Myocyte (in vitro differentiated cells): ENCODE measurements around the gene LTBP1. TPM values are rescaled to one million over a fixed set of nuclear protein-coding genes. Genes with fewer than 3 reads are reported as not detected.

ENCODE experiments used
- DNase-seq: peaks from one replicate; pipeline ENCODE4 v3.0.0-alpha.2; 2012; ENCODE audit warnings: low read depth
- total RNA-seq: library from RNA; depleted of rRNA; stranded (reverse); fragments of >200 nt; gene quantifications from 2 replicates; pipeline ENCODE4 v1.2.3, GENCODE V29; 2014

LTBP1 gene
- total RNA-seq, 1 donor from 2014 or later: 26.2 TPM

DNA sequence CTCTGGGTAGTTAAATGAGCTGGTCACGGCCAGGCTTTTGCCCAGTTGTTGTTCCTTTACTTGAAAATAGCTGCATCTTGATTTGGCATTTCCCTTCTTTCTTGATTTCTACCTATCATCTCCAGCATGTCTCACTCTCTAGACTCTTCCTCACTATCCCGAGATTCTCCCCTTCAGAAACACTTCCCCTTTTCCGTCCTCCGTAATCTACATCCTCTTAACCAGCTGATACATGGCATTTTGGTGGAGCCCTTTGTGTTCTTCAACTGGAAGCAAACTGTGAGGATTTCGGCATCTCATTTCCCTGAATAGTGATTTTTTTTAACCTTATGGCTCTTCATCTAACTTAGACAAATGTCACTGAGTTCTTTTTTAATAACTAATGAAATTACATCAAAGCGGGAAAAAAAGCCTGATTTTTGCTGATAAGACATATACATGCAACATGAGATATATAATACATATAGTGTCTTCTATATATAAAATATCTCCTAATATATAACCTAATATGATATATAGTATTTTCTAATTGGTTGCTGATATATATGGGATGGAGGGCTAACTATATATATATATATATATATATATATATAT is 309.5 kb downstream of the LTBP1 start:
- no peak for DNase-seq

DNA sequence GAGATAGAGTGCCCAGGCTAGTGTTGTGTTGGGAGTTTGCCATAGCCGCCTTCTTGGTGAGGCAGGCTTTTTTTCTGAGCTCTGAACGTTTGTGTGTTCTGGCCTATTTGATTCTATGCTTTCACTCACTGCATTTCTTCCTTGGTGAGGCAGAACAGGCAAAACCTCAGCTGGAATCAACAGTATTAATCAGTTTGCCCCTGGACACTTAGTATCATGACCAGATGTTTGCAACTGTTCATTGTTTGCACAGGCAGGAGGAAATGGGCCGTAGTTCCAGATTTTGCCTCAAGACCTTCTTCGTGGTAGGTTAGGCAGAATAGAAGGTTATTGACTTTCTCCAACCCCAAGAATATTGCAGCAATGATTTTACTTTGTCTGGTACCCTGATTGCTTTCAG is 311.6 kb downstream of the LTBP1 start:
- DNase-seq: no peak

DNA sequence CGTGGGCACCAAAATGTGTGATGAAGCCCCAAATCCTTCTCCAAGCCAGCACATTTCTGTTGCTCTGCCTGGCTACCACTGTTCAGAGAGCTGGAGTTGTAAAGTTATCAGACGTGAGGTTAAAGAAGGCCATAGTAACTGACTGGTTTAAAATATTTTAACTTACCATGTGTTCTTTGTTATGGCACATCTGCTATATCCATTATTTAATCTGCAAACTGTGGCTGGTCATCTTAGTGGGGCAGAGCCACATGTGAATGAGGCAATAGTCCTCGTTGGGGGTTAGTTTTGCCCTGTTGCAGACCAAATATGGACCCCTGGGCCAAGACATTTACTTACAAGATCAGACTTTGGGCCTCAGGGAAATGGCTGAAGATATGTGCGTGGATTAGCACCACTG is 315.3 kb downstream of the LTBP1 start:
- no peak for DNase-seq

DNA sequence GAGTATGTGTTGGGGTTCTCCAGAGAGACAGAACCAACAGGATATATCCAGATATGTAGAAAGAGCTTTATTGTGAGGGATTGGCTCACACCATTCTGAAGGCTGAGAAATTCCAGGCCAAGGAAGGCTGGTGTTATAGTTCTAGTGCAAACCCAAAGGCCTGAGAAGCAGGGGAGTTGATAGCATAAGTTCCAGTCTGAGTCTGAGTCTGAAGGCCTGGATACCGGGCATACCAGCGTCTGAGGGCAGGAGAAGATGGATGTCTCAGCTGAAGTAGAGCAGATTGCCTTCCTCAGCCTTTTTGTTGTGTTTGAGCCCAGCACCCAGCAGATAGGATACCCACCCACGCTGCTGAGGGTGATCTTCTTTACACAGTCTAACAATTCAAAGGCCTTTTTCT is 318.0 kb downstream of the LTBP1 start:
- no peak for DNase-seq

DNA sequence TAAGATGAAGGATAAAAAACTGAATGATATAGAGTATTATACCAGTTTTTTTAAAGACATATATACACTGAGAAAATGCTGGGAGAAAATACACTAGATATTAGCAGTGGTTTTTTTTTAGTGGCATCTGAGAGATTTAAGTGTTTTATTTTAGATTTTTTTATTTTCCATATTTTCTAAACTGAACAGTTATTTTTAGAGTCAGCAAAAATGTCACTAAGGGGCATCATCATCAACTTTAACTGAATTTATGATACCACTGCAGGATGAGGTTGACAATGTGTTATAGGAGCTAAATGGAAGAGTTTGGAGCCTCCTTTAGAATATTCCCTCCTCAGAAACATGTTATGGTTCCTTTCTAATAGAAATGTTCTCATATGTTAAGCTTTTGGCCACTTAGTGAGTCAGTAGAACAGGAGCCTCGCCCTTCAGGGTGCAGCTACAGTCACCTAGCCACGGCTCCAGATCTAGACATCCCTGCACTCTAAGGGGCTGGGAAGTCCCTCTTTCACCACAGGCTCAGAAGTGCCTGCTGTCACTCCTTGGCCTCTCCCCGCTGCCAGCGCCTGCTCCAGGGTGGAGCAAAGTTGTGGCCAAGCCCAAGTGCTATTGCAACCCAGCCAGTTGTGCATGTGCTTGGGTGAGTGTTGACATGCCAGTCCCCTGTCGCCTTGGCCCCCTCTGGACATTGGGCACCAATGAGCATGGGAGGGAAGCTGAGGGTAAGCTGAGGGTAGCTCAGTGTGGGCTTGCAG is 319.0 kb downstream of the LTBP1 start:
- DNase-seq: no peak

DNA sequence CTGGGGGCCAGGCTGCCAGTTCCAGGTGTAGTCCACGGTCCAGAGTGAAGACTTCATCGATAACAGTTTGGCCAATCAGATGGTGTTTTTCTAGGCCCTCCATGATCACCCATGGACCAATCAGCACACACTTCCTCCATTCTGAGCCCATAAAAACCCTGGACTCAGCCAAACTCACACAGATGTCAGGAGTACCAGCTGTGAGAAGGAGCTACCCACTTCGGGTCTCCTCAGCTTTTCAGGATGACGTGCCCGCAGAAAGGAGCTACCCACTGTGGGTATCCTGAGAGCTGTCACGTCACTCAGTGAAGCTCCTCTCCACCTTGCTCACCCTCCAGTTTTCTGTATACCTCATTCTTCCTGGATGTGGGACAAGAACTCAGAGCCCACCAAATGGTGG is 319.7 kb downstream of the LTBP1 start:
- no peak for DNase-seq

DNA sequence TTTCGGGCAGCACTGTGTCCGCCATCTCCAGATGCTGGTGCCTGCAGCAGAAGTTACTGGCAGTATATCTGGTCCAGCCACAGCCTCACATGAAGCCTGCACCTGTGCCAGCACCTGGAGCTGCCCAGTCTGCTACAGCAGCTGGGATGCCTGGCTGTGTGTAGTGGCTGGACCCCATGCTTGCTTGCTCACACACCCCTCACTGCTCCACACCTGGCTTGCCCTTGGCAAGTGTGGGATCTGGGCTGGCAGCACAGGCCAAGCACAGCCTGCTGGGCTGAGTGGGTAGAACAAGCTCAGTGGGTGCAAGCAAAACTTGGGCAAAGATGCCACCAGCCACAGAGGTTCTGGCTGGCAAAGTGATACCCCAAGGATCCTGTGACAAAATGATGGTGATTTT is 320.3 kb downstream of the LTBP1 start:
- no peak for DNase-seq

DNA sequence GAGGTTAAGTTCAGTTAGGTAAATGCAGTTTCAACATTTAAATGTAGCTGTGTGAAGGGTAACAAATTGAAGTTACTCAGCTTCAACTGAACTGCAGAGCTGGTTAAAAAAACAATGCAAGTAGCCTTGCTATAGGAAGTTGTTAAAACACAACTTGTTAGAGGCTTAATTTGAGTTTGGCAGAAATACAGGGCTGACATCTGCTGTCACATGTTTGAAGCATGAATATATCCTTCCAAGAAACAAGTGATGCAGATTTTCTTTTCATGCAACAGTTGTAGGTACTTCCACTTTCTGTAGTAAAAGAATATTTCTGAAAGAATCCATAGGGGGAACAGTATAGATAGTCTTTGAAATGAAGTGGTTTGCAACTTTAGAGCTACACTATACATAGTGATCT is 321.0 kb downstream of the LTBP1 start:
- DNase-seq: peak; percentile 20

DNA sequence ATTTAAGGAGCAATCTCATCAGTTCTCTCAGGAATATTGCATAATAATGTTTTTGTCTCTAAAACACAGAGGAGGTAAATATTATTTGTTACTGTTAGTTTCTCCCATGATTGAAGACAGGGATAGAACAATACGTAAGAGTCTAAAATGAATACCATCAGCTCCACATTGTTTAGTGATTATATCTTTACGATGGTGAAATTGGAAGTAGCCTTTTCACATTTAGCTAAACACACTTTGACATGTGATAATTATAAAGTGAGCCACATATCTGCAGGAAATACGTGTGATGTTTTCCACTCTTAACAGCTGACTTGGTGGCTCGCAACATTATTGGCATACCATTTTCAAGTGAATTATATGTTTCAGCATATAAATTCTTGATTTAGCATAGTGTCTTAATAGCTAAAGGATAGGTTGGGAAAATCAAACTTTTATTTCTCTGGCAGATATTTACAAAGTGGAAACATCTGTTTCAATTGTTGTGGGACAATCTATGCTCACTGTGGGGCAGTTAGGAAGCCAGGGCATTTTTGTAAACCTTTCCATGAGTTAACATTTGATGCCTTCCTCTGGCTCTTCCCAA is 321.6 kb downstream of the LTBP1 start:
- DNase-seq: no peak

DNA sequence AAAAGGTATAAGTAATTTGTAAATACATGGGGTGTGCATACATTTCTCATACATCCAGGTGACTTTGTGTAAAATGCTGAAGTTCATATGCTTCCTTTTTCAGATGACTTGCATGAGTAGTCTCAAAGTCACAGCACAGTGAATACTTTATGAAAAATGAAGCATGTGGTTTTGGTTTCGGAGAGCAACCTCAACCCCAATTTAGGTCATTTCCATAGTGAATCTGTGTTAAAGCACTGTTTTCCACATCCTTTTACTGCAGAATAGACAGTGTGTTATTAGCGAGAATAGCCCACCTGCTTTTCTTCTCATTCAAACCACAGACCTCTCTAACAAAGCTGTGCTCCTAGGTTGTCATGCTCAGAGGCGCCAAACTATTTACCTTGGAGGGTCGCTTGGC is 325.2 kb downstream of the LTBP1 start:
- no peak for DNase-seq

DNA sequence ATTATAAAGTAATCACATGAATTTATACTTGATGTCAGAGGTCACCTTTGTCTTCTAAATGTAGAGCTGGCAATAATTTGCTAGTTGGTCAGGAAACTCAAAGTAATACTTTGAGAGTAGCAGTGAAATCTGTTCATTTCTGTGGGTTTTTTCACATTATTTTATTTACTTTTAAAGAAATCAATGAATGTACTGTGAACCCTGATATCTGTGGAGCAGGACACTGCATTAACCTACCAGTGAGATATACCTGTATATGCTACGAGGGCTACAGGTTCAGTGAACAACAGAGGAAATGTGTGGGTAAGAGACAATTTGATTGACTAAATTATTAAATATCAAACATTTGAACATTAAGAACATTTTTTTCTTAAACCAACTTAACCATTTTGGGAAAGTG is 326.7 kb downstream of the LTBP1 start:
- DNase-seq: no peak

DNA sequence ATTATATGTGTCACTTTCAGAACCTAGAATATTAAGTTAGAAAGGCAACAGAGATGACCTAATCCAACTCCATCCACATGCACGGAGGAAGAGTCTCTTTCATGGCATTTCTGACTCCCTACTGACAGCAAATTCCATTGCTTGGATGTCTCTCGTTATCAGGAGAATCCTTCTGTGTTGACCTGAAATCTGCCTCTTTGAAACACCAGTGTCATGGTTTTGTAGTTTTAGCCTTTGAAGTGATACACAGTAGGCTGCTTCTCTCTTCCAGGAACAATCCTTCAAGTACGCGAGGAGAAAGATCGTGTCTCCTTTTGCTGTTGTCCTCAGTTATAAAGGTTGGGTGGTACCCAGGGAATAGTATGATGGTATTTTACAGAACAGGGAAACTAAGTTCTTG is 327.8 kb downstream of the LTBP1 start:
- DNase-seq: no peak

DNA sequence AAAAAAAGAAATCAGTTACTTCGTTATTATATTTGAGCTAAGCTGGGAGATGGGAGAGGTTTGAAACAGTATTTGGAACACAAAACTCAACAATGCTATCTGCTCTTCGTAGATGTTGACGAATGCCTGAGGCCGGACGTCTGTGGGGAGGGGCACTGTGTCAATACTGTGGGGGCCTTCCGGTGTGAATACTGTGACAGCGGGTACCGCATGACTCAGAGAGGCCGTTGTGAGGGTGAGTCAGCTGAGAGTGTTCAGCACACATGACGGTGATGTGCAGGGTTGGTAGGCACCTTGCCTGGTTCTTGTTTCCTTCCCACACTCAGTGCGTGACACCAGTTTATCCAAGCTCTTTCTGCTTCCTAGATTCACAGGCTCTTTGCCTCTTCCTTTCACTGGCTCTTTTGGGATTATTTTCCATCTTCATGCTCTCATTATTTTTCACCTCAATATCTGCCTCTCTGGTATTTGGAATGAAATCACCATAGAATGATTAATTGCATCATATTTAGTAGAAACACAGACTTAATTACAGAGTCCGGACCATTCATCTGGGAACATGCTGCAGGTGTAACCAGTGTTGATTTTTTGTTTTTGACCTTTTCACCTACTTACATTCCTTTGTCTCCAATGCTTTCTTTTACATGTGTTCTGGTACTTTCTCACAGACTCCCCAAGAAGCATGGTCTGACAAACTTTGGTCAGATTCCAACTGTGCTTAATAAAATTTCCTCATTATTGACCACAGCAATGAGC is 329.1 kb downstream of the LTBP1 start:
- peak; percentile 83 for DNase-seq

DNA sequence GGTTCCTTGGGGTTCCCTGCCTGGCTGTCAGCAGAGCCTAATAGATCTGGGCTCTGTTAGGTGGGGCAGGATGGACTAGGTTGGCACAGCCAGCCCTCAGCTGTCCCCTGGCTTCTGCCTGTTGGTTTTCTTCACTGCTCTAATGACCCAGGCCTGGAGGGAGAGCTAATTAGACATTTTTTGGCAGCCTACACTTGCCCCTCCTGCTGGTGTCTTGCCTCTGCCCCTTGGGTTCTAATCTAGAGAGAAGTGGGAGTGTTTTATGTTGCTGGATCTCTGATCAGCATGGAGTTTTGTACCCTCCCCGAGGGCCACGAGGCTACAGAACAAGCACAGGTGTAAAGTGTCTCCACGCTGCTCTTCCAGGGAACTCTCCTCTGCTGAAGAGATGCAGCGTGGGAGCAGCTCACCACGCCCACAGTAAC is 330.3 kb downstream of the LTBP1 start:
- DNase-seq: peak; percentile 58

DNA sequence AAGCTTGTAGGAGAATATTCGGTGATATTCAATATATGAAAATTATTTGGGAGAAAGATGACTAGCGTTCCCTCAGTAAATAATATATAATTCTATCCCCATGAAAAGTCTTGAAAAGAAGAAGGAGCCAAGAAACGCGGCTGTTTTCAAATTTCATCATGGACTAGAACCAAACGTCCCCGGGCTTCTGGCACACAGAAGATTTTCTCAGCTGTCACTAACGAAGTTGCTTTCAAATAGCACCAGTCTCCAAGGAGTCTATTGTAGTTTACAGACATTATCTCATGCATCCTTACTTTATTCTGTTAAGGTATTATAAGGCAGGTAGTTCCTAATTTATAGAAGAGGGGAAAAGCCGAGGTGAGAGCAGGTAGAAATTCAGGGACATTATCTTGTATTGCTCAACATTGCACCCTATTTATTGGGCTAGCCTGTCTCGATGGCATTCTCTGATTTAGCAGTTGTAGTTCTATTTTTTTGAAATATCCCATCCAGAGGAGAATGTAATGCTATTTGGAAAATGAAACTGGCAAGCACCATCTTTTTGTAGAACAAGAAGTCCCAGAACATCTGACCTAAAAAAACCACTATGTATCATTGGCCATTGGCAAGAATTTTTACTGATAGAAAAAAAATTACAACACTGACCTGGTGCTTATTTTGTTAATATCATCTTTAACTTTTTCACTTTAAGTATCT is 331.6 kb downstream of the LTBP1 start:
- DNase-seq: peak; percentile 61

DNA sequence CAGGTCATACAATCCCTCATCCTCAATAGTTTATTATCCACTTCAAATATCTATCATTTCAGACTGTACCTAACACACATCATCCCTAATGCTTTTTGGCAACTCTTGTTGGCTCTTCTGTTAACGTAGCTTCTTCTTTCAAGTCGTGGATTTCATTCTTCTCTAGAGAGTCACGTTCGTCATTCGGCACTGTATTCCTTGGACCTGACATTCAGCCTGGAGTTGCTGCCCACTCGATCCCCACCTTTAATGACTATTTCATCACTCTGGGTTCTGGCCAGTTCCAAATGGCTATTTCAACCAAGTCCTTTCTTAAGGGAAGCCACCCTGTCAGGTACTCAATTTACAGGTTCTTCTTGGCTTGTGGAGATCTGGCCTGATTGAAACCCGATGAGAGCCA is 337.5 kb downstream of the LTBP1 start:
- DNase-seq: no peak

DNA sequence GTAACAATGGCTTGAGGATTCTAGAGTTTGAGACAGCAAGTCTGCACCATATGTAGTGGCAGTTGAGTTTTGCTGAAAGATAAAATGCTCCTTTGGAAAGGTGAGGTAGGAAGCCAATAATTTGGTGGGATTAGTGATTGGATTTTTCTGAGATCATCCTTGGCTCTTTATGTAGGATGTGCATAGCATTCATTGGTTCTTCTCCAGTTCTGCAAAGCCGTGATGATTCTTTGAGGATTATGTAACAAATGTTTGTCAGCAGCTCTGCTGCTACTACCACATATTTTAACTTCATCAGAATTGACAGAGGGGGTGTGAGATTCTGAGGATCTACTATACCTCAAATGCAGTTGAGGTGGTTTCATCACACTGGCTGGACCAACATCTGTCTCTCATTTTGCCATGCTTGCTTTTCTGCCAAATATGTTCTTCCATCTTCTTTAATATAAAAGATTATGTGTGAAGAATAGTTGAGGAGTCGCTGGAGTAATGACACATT is 340.8 kb downstream of the LTBP1 start:
- no peak for DNase-seq

DNA sequence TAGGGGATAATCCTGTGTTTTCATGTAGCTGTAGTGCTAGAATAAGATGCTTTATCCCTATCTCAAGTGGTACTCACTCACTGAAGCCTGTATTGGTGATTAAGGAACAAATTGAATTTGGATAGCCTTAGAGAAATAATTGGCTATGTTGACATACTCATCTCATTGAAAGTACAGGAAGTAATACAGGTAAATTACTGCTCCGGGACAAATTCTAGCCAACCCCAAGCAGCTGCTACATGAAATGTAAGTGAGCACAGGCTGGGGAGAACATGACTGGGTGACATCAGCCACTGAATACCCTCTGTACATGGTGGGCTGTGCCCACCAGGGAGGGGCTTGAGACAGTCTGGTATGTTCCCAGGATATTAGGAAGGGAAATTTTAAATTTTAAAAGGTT is 341.3 kb downstream of the LTBP1 start:
- no peak for DNase-seq

DNA sequence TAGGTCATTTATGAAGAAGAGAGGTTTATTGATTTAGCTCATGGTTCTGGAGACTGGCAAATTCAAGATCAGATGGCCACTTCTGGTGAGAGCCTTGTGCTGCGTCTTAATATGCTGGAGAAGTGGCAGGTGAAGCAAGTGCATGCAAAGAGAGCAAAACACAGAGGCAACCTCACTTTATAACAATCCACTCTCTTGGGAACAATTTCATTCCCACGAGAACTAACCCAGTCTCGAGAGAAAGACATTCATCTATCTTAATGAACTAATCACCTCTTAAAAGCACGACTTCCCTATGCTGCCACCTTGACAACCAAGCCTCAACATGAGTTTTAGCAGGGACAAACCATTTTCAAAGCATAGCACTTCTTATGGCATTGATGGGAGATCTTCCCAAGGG is 343.2 kb downstream of the LTBP1 start:
- no peak for DNase-seq

DNA sequence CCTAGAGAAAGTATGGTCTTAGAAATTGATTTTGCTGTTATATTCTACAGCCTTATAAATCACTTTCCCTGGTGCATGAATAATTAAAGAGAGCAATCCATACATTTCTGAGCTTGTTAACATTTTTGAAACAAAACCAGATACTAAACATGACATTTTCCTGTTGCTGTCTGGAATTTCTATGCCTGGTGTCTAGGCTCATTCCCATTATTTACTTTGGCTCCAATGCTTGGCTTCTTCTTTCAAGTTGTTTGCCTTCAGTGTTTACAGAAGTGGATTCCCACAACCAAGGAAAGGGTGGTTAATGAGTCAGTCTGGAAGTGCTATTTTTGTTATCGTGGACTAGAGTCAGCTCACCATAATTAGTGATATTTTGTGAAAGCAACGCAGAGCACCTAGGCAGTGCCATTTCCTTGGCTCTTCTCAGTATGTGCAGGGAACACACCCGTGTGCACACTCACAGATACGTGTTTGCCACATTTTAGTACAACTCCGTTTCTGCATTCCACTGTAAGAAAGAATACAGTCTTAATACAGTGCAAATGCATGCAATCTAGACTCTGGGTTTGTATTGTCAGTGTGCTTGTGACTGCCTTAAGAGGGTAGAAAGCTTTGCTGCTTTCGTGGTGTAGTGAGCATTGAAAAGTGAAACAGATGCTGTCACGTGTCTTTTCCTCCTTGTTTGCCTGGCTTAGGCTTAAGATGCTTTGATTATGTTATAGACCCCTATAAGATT is 344.7 kb downstream of the LTBP1 start:
- peak; percentile 85 for DNase-seq

DNA sequence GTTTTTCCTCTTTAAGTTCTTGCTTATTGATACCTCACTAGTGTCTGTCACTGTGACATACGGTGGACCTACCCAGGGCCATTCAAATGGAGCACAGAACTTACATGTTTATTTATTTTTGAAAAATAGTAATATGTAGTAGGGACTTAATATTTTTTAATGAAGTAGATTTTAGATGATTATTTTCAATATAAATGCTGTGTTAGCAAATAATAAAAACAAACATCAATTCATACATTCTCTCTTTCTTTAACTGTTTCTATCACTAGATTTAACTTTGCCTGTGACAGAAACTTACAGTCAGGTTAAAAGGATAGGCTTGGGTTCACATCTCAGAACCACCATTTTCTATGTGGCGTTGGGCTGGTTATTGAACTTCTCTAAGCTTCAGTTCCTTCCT is 345.3 kb downstream of the LTBP1 start:
- DNase-seq: no peak
